Endothelial cell of hepatic sinusoid (primary cell): ENCODE measurements around the gene LGALS9.
"Not testable (repeated sequence)": the region's sequence is repeated elsewhere in the genome, so short reads cannot be mapped to it uniquely, and the experiment has no call there.

ENCODE experiments used
- in situ Hi-C: cut with HindIII; loops from 2 replicates; pipeline ENCODE4 v1.10.0; 2017; ENCODE audit warnings: low sequenced_read_pairs

LGALS9 gene

GRCh38 chr17:27651411-27652345, 20.7 kb downstream of the LGALS9 start:
- in situ Hi-C loops, result no loop called here

GRCh38 chr17:27653449-27653971, 22.5 kb downstream of the LGALS9 start:
- in situ Hi-C loops, result not testable (repeated sequence)

DNA sequence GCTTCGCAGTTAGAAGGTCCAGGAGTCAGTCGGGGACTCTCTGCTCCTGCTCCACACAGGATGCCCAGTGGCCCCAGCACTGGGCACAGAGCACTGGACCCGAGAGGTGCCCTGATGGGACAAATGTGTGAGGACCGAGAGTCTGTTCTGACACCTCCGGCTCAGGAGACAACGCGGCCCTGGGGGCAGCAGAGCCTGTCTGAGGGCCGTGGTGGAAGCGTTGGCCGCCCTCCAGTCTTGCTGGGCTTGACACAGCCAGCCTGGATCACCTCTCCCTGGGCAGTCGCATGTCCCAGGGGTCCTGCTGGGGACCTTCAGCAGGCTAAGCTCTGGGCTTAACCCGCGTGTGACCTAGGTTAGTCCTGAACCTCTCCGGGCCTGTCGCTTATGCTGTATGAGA, 23.1 kb downstream of the LGALS9 start:
- in situ Hi-C loops, result no loop called here

DNA sequence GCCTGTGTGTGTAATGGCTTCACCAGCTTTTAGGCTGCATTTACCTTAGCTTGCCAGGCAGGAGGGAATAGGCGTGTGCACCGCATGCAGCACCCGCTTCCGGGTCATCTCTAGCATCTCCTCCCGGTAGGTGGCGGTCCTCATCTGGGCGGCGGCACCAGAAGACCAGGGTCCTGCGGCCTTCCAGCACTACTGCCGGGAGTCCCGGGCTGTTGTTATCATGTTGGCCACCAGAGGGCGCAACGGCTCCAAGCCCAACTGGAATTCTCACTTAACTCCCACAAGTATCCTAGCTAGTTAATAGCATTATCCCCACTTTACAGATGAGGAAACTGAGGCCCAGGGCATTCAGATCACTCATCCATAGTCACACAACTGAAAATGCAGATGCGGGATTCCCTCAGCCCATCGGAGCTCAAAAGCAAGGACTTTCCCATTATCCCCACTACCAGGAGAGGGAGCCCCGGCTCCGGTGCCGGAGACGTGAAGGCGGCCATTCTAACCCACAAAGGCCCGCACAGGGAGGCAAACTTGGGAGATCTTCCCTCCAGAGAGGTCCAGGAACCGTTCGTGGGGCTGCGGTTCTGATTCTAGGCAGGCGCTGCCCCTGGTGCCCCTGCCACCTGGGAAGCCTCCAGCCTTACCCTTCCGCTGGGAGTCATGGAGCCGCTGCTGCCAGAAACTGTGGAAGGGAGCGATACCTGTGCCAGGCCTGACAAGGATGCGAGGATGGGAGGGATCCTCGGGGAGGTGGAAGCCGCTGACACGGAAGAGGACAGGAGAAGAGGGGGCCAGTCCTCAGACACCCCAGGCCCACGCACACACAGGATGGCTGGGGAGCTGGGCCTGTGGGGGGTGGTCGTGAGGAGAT, 23.9 kb downstream of the LGALS9 start:
- in situ Hi-C loops, result no loop called here

DNA sequence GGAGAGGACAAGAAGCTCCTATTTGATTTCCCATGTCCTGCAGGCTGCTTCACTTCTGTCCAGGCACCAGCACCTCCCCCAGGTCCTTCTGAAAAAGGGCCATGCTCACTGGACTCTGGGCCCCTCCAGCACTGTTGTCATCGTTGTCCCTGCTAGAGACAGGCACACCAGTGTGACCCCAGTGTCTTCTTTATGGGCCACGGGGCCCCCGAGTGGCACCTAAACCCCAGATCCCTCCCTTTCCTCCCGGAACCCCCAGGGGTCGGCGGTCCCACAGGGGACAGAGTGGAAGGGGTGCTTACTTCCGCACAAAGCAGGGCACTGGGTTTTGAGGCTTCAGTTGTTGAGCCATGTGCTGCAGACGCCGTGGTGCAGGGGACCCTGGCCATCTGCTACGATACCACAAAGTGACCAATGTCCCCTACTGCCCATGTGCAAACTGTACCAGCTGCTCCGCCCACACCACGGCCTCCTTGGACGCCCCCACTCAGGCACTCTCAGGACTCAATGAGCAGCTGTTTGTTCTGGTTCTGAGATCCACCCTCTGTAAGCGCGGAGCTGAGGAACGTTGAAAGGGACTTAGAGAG, 24.6 kb downstream of the LGALS9 start:
- in situ Hi-C loops, result not testable (repeated sequence)

DNA sequence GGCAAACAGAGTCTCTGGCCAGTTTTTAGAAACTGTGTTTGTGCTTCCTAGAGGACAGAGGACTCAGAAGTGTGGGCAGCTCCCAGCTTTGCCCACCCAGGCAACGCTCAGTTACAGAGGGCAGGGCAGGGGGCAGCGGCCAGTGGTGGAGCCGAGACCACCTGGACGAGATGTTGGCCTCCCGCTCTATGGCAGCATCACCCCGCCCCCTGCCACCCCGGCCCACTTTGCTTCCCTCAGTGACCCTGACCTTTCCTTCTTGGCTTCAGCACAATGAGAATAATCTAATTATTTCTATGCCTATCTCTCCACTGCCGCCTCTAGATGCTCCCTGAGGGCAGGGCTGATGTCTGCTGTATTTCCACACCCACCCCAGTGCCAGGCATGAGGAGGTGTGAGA, 25.6 kb downstream of the LGALS9 start:
- in situ Hi-C loops, result not testable (repeated sequence)

DNA sequence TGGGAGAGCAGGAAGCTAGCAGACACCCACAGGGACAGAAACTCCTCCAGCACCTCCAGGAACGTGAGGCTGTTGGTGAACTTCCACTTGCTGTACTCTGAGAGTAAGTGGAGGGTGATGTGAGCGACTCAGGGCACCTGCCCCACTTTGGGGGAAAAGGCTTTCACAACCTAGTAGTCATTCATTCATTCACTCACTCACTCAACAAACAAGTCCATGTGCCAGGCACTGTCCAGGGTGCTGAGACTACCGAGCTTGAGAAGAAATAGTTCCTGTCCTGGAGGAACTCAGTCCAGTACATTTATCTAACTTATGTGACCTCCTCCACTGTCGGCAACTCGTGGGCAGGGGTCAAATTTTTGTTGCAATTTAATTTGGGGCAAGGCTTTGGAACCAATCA, 26.6 kb downstream of the LGALS9 start:
- in situ Hi-C loops, result no loop called here

DNA sequence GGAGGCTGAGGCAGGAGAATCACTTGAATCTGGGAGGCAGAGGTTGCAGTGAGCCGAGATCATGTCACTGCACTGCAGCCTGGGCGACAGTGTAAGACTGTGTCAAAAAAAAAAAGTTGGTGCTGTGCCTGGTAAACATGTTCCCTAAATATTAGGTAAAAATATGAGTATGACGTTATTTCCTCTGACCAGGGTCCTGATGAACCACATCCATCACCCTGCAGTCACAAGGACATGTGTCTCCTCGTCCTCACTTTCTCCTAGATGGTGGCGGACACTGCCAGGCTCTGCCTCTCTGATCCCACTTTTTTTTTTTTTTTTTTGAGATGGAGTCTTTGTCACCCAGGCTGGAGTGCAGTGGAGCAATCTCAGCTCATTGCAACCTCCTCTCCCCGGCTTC, 28.7 kb downstream of the LGALS9 start:
- in situ Hi-C loops, result no loop called here

DNA sequence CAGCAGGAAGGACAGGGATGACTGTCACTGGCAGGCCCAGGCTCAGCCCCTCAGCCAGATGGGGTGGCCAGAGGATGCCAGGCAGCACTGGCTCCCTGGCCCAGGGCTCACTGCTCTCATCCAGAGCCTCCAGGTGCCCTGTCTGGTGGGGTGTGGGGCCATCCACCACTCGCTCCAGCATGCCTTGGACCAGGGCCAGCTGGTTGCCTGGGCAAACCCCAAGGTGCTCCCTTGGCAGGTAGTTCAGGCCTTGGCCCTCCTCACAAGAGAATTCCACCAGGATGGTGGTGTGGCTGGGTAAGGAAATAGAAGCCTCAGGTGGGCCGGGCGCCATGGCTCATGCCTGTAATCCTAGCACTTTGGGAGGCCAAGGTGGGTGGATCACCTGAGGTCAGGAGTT, 29.4 kb downstream of the LGALS9 start:
- in situ Hi-C loops, result no loop called here

DNA sequence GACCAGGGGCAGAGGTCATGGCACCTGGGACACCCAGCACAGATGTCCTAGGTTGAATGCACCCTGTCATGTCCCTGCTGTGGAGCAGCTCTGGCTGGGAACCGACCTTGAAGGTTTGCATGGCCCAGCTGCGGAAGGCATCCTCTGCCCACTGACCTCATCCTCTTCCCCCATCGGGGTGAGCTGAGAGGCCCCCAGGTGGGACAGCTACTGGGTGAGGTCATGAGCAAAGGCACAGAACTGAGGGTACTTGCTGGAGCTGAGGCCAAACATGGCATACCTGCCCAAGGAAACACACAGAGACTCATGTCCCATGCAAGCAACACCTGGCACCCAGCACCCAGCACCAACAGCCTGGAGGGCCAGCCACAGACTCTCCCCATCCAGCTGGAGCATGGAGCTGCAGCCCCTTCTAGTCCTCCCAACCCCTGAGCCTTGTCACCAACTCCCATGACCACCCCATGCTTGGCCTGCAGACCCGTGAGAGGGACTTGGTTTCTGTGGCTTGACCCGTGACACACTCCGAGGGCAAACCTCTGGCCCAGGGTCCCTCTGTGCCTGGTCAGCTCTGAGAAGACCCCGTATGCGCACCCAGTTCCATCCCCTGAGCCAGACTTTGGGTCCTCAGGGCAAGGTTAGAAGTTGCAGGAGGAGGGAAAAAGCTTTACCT, 33.1 kb downstream of the LGALS9 start:
- in situ Hi-C loops, result no loop called here

- in situ Hi-C loops, result no loop called here
Measured at GRCh38 chr17:27664606-27664965, 33.6 kb downstream of the LGALS9 start.

DNA sequence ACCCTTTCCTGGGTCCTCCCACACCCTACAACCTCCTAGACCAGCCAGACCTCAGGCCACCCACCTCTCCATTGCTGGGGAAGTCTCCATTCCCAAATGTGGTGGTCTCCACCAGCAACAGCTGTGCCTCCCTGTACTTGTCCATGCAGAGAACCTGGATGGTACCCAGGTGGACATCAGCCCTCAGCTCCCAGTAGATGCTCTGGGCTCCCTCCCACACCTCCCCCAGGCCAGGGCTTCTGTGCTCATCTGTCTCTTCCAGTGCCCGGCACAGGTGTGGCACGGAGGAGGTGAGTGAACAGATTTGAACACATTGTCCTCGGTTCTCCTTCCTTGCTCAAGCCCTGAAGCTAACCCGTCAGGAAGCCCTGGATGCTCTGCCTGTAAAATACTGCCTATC, 34.6 kb downstream of the LGALS9 start:
- in situ Hi-C loops, result no loop called here

DNA sequence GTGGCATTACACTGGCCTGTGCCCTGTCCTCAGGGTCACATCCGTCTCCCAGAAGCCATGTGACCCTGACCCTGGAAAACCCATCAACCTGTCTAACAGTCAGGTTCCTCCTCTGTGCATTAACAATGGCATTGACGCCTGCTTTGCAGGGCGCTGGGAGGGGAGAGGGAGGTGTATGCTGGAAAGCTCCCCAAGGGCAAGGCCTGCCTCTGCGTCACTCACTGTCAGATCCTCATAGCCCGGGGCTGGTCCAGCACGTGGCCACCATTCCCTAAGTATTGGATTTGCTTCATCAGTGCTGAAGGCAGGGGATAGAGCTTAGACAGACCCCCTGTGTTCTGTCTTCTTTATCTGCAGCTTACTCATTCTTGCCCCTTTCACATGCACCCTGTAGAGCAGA, 35.3 kb downstream of the LGALS9 start:
- in situ Hi-C loops, result not testable (repeated sequence)

GRCh38 chr17:27666831-27667560, 36.0 kb downstream of the LGALS9 start:
- in situ Hi-C loops, result no loop called here

- in situ Hi-C loops, result no loop called here
Measured at GRCh38 chr17:27667656-27668487, 36.9 kb downstream of the LGALS9 start.

- in situ Hi-C loops, result no loop called here
Measured at GRCh38 chr17:27668488-27668823, 37.5 kb downstream of the LGALS9 start.

DNA sequence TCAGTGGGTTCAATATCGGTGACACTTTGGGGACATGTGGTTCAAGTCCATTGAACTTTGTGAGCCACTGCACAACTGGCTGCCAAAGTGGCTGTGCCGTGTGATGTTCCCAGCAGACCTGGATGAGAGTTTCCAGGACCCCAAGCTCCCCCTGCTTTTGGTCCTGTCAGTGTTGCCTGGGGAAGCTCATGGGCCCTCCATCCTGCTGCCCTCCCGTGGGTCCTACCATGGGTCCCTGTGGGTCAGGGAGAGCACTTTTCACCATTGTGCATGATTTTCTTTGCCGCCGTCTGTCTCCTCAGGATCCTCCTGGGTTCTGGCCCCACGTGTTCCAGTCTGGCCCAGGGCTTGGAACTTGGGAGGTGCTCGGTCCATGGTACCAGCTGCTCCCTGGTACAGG, 38.1 kb downstream of the LGALS9 start:
- in situ Hi-C loops, result no loop called here

DNA sequence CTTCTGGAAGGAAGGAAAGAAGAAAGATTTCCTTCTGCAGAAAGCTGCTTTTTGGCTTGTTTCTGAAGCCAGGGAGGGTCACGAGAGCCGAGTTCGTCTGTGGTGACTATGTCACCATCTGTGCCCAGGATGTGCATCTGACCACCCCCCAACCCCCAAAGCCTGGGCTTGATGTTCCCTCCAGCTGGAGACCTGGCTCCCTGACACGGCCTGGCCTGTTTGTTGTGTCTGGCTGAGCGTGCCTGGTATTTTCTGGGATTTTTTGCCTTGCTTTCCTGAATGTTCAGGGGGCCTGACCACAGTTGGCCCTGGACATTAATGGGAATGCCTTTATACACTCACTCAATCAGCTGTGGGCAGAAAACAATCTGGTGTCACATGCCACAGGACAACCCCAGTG, 38.9 kb downstream of the LGALS9 start:
- in situ Hi-C loops, result no loop called here
